GM12872 (cell line): ENCODE data around the gene WDR12.

ENCODE experiments used
- CTCF ChIP-seq: IDR thresholded peaks from 3 replicates; pipeline ENCODE4 v1.5.1; 2011; ENCODE audit warnings: low read depth, mild to moderate bottlenecking, low read length, moderate library complexity; ENCODE audit not compliant: insufficient read depth

WDR12 gene

GRCh38 chr2:202938960-202939359 is 27.5 kb upstream of the WDR12 start:
- TF ChIP-seq CTCF: no peak

GRCh38 chr2:202934456-202934855 is 23.0 kb upstream of the WDR12 start:
- TF ChIP-seq CTCF: no peak

GRCh38 chr2:202933958-202934357 is 22.5 kb upstream of the WDR12 start:
- no peak for TF ChIP-seq CTCF

- TF ChIP-seq CTCF: no peak
Observed at GRCh38 chr2:202933139-202933510, 21.7 kb upstream of the WDR12 start.

- no peak for TF ChIP-seq CTCF
Observed at GRCh38 chr2:202932425-202933138, 21.1 kb upstream of the WDR12 start.

- no peak for TF ChIP-seq CTCF
Observed at GRCh38 chr2:202918860-202919259, 7.4 kb upstream of the WDR12 start.

GRCh38 chr2:202911203-202911511 is 316 bp downstream of the WDR12 start:
- no peak for TF ChIP-seq CTCF

GRCh38 chr2:202910698-202911097 is 775 bp downstream of the WDR12 start:
- TF ChIP-seq CTCF: no peak
